ENCODE measurements around the gene SPATA45. TPM values are rescaled to one million over a fixed set of nuclear protein-coding genes. Genes with fewer than 3 reads are reported as not detected.

SPATA45 gene
- total and polyA plus RNA-seq, 2 of the 13 experiments (the other 11 are each of a cell fraction or from before 2014, with no cell fraction given) = 0.17 to 0.64 TPM

DNA sequence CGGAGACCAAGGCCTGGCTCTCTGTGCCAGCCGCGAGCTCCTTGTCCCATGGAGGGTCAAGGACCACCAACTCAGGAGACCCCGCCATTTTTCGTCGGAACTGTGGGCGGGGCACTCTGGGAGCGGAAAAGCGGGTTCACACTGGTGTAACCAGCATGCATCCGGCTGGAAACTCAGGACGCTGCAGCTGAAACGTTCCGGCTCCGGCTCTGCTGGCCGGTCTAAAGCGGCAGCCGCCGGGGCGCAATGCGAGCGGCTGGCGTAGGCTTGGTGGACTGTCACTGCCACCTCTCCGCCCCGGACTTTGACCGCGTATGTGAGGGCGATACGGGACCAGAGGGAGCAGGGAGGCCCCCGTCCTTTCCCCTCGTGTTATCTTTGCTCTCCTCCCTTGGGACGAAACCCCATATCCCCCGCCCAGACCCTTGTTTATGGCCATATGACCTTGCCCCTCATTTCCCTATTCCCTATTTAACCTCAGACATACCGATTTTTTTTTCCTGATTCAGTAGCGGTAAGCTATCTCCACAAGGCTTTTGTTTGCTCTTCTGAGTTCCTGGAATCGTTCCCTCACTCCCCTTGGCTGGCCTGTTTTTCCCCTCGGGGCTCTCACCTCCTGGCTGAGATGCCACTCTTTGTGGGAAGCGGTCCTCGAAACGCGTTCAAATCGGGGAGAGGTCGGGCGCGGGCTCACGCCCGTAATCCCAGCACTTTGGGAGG is 55.6 kb downstream of the SPATA45 start, which contains the start of the genes NSL1 and TATDN3 (continued):
- TF ChIP-seq, protein P1, sequence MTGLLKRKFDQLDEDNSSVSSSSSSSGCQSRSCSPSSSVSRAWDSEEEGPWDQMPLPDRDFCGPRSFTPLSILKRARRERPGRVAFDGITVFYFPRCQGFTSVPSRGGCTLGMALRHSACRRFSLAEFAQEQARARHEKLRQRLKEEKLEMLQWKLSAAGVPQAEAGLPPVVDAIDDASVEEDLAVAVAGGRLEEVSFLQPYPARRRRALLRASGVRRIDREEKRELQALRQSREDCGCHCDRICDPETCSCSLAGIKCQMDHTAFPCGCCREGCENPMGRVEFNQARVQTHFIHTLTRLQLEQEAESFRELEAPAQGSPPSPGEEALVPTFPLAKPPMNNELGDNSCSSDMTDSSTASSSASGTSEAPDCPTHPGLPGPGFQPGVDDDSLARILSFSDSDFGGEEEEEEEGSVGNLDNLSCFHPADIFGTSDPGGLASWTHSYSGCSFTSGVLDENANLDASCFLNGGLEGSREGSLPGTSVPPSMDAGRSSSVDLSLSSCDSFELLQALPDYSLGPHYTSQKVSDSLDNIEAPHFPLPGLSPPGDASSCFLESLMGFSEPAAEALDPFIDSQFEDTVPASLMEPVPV (CRISPR knock-in tag; IDR thresholded peaks at IDR 0.05) = peak; percentile 69; the same call in 1 of the 2 replicates
- peak; percentile 84 for TF ChIP-seq BCL6 (CRISPR knock-in tag; IDR thresholded peaks at IDR 0.05)
- TF ChIP-seq RBFOX2 (IDR thresholded peaks at IDR 0.05; ENCODE audit: low read depth, low read length) = peak; percentile 93
- no peak for TF ChIP-seq ZNF367 (CRISPR knock-in tag; IDR thresholded peaks at IDR 0.05; ENCODE audit: borderline replicate concordance)
- peak; percentile 79 for TF ChIP-seq SOX5 (CRISPR knock-in tag; IDR thresholded peaks at IDR 0.05; ENCODE audit: borderline replicate concordance)
- TF ChIP-seq RELA (CRISPR knock-in tag; IDR thresholded peaks at IDR 0.05) = peak; percentile 87
- TF ChIP-seq, protein P2, sequence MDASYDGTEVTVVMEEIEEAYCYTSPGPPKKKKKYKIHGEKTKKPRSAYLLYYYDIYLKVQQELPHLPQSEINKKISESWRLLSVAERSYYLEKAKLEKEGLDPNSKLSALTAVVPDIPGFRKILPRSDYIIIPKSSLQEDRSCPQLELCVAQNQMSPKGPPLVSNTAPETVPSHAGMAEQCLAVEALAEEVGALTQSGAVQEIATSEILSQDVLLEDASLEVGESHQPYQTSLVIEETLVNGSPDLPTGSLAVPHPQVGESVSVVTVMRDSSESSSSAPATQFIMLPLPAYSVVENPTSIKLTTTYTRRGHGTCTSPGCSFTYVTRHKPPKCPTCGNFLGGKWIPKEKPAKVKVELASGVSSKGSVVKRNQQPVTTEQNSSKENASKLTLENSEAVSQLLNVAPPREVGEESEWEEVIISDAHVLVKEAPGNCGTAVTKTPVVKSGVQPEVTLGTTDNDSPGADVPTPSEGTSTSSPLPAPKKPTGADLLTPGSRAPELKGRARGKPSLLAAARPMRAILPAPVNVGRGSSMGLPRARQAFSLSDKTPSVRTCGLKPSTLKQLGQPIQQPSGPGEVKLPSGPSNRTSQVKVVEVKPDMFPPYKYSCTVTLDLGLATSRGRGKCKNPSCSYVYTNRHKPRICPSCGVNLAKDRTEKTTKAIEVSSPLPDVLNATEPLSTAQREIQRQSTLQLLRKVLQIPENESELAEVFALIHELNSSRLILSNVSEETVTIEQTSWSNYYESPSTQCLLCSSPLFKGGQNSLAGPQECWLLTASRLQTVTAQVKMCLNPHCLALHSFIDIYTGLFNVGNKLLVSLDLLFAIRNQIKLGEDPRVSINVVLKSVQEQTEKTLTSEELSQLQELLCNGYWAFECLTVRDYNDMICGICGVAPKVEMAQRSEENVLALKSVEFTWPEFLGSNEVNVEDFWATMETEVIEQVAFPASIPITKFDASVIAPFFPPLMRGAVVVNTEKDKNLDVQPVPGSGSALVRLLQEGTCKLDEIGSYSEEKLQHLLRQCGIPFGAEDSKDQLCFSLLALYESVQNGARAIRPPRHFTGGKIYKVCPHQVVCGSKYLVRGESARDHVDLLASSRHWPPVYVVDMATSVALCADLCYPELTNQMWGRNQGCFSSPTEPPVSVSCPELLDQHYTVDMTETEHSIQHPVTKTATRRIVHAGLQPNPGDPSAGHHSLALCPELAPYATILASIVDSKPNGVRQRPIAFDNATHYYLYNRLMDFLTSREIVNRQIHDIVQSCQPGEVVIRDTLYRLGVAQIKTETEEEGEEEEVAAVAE (CRISPR knock-in tag; IDR thresholded peaks at IDR 0.05; ENCODE audit: borderline replicate concordance) = peak; percentile 90
- peak; percentile 37; the same call in 1 of the 2 replicates for TF ChIP-seq ZNF572 (CRISPR knock-in tag; IDR thresholded peaks at IDR 0.05)
- TF ChIP-seq ZNF737 (CRISPR knock-in tag; IDR thresholded peaks at IDR 0.05; ENCODE audit: borderline replicate concordance) = no peak
- TF ChIP-seq FOXP1 (IDR thresholded peaks at IDR 0.05) = 0 out of 2 replicates have a peak, but pooled peaks have one; percentile 19
- TF ChIP-seq FOXP1 (CRISPR knock-in tag; IDR thresholded peaks at IDR 0.05) = peak; percentile 52; the same call in 1 of the 2 replicates
- TF ChIP-seq, protein P3, sequence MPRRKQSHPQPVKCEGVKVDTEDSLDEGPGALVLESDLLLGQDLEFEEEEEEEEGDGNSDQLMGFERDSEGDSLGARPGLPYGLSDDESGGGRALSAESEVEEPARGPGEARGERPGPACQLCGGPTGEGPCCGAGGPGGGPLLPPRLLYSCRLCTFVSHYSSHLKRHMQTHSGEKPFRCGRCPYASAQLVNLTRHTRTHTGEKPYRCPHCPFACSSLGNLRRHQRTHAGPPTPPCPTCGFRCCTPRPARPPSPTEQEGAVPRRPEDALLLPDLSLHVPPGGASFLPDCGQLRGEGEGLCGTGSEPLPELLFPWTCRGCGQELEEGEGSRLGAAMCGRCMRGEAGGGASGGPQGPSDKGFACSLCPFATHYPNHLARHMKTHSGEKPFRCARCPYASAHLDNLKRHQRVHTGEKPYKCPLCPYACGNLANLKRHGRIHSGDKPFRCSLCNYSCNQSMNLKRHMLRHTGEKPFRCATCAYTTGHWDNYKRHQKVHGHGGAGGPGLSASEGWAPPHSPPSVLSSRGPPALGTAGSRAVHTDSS (CRISPR knock-in tag; conservative IDR thresholded peaks at IDR 0.05) = no peak
- no peak for TF ChIP-seq ZNF569 (CRISPR knock-in tag; IDR thresholded peaks at IDR 0.05; ENCODE audit: borderline replicate concordance)
- peak; percentile 44; the same call in 1 of the 2 replicates for TF ChIP-seq ZFAT (CRISPR knock-in tag; conservative IDR thresholded peaks at IDR 0.05)
- peak; percentile 91 for TF ChIP-seq ESRRA (CRISPR knock-in tag; IDR thresholded peaks at IDR 0.05; ENCODE audit: low read depth)
- TF ChIP-seq, protein P4, sequence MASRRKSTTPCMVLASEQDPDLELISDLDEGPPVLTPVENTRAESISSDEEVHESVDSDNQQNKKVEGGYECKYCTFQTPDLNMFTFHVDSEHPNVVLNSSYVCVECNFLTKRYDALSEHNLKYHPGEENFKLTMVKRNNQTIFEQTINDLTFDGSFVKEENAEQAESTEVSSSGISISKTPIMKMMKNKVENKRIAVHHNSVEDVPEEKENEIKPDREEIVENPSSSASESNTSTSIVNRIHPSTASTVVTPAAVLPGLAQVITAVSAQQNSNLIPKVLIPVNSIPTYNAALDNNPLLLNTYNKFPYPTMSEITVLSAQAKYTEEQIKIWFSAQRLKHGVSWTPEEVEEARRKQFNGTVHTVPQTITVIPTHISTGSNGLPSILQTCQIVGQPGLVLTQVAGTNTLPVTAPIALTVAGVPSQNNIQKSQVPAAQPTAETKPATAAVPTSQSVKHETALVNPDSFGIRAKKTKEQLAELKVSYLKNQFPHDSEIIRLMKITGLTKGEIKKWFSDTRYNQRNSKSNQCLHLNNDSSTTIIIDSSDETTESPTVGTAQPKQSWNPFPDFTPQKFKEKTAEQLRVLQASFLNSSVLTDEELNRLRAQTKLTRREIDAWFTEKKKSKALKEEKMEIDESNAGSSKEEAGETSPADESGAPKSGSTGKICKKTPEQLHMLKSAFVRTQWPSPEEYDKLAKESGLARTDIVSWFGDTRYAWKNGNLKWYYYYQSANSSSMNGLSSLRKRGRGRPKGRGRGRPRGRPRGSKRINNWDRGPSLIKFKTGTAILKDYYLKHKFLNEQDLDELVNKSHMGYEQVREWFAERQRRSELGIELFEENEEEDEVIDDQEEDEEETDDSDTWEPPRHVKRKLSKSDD (CRISPR knock-in tag; IDR thresholded peaks at IDR 0.05; ENCODE audit: low read depth) = peak; percentile 92

Data from HepG2 (cell line).